Thyroid gland (tissue), 4 donors: Measurements from ENCODE around the gene TMEM94. TPM values are rescaled to one million over a fixed set of nuclear protein-coding genes. Genes with fewer than 3 reads are reported as not detected.
"Not testable (repeated sequence)": the region's sequence is repeated elsewhere in the genome, so short reads cannot be mapped to it uniquely, and the experiment has no call there.

Source experiments
- DNase-seq, 2 donors: peaks; one replicate each; pipeline ENCODE4 v3.0.0-alpha.2; 2019
- H3K27ac ChIP-seq, 3 donors: fragments of 200-600 bp; sonication (generic); 1 replicate in 2 of 3; 2 replicates in 1 of 3; pipeline ENCODE4 v1.5.1; 2016 to 2019; ENCODE audit warnings: mild to moderate bottlenecking in 1 of 3, moderate library complexity in 1 of 3
- H3K27me3 ChIP-seq: fragments of 200-600 bp; sonication (generic); one replicate; pipeline ENCODE4 v1.5.1; 2019
- H3K36me3 ChIP-seq, 2 donors: fragments of 200-600 bp; sonication (generic); one replicate each; pipeline ENCODE4 v1.5.1; 2016 to 2019
- H3K4me1 ChIP-seq, 2 donors: fragments of 200-600 bp; sonication (generic); one replicate each; pipeline ENCODE4 v1.5.1; 2017 to 2019
- H3K4me3 ChIP-seq, 3 donors: fragments of 200-600 bp; sonication (generic); replicated peaks in 1 of 3; 1 replicate in 2 of 3; 2 replicates in 1 of 3; pipeline ENCODE4 v1.5.1; 2016; ENCODE audit warnings: mild to moderate bottlenecking in 1 of 3
- H3K9me3 ChIP-seq: fragments of 200-600 bp; sonication (generic); one replicate; pipeline ENCODE4 v1.5.1; 2017
- POLR2A ChIP-seq, 2 donors: fragments of 450-650 bp; IDR thresholded peaks; one replicate each; pipeline ENCODE4 v1.6.1; 2017; ENCODE audit warnings: antibody characterized with exemption in 2 of 2, mild to moderate bottlenecking in 2 of 2, moderate library complexity in 1 of 2
- WGBS, 2 donors: methylation state at CpG; one replicate each; pipeline ENCODE4 v1.1.5; 2017; 5-methylcytosine and 5-hydroxymethylcytosine counted together
- intact Hi-C: fragments of 100-400 bp; cut with DNase I; formaldehyde crosslinking; loops from one replicate; pipeline ENCODE4 v1.15.1; 2023
- total RNA-seq, 4 donors: library from RNA; depleted of rRNA; stranded (reverse); fragments of >200 nt; gene quantifications; one replicate each; pipeline ENCODE4 v1.2.3, GENCODE V29; 2016
- TF ChIP-seq, protein P1 (sequence below), 6 experiments: fragments of 200-600 bp in 3 of 6; fragments of 450-650 bp in 3 of 6; sonication (generic) in 3 of 6; IDR thresholded peaks; one replicate each; pipeline ENCODE4 v1.5.1; 2016 to 2019; ENCODE audit warnings: antibody characterized with exemption in 6 of 6, mild to moderate bottlenecking in 2 of 6, inconsistent platforms in 1 of 6, moderate library complexity in 1 of 6

The TMEM94 gene
- total RNA-seq, 4 donors from 2014 or later = 52.1 to 116 (median 92.7) TPM

- intact Hi-C loops = no loop called here
- 71 to 79% methylated on average over 10 to 11 of the region's 11 CpGs for WGBS, 2 donors
Observed at GRCh38 chr17:75476752-75477489, 20.5 kb downstream of the TMEM94 start.

GRCh38 chr17:75477490-75477862 lies 21.0 kb downstream of the TMEM94 start:
- Histone ChIP-seq H3K27ac (peak overlapping the region in 1 of 3 donors; percentile 28), H3K4me1 (peaks cover 0 to 28% of the 10 kb centered on the region in 2 donors)
- DNase-seq, H3K9me3 ChIP-seq, intact Hi-C loops, H3K27me3 ChIP-seq, H3K36me3 ChIP-seq, H3K4me3 ChIP-seq: not testable (repeated sequence)
- WGBS, 2 donors = 87 to 89% methylated on average over 11 of the region's 11 CpGs

More at GRCh38 chr17:75476752-75477489, 20.5 kb downstream of the TMEM94 start:
- TF ChIP-seq, protein P1, sequence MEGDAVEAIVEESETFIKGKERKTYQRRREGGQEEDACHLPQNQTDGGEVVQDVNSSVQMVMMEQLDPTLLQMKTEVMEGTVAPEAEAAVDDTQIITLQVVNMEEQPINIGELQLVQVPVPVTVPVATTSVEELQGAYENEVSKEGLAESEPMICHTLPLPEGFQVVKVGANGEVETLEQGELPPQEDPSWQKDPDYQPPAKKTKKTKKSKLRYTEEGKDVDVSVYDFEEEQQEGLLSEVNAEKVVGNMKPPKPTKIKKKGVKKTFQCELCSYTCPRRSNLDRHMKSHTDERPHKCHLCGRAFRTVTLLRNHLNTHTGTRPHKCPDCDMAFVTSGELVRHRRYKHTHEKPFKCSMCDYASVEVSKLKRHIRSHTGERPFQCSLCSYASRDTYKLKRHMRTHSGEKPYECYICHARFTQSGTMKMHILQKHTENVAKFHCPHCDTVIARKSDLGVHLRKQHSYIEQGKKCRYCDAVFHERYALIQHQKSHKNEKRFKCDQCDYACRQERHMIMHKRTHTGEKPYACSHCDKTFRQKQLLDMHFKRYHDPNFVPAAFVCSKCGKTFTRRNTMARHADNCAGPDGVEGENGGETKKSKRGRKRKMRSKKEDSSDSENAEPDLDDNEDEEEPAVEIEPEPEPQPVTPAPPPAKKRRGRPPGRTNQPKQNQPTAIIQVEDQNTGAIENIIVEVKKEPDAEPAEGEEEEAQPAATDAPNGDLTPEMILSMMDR (IDR thresholded peaks at IDR 0.05) = no peak
- TF ChIP-seq POLR2A (IDR thresholded peaks at IDR 0.05) = no peak
- no peaks in the 10 kb centered on the region for H3K9me3 ChIP-seq
- peaks cover 0 to 28% of the 10 kb centered on the region in 2 donors for H3K4me1 ChIP-seq
- H3K27ac ChIP-seq = peak overlapping the region in 2 of 3 donors; percentile 27 to 28
- H3K36me3 ChIP-seq = no peaks in the 10 kb centered on the region
- DNase-seq = no peak
- no peaks in the 10 kb centered on the region for H3K27me3 ChIP-seq
- H3K4me3 ChIP-seq = no peak overlapping the region

GRCh38 chr17:75478508-75478907 lies 22.1 kb downstream of the TMEM94 start:
- TF ChIP-seq, protein P1 (IDR thresholded peaks at IDR 0.05) = no peak
- no peak for TF ChIP-seq POLR2A (IDR thresholded peaks at IDR 0.05)
- peaks cover 0 to 28% of the 10 kb centered on the region in 2 donors for H3K4me1 ChIP-seq
- no peak overlapping the region for H3K27ac ChIP-seq
- 48 to 80% methylated on average over 5 to 7 of the region's 7 CpGs for WGBS, 2 donors
- no peaks in the 10 kb centered on the region for H3K36me3 ChIP-seq
- H3K4me3 ChIP-seq = no peak overlapping the region
- H3K9me3 ChIP-seq = no peaks in the 10 kb centered on the region
- H3K27me3 ChIP-seq = no peaks in the 10 kb centered on the region
- no peak for DNase-seq
- intact Hi-C loops = no loop called here

GRCh38 chr17:75480281-75480680 lies 23.8 kb downstream of the TMEM94 start:
- intact Hi-C loops = no loop called here
- Histone ChIP-seq H3K4me1 (peaks cover 0 to 26% of the 10 kb centered on the region in 2 donors), H3K9me3 (no peaks in the 10 kb centered on the region), H3K36me3 (no peaks in the 10 kb centered on the region), H3K4me3 (no peak overlapping the region), H3K27ac (peak overlapping the region in 1 of 3 donors; percentile 33), H3K27me3 (no peaks in the 10 kb centered on the region)
- DNase-seq = no peak
- TF ChIP-seq POLR2A (IDR thresholded peaks at IDR 0.05) = no peak
- TF ChIP-seq, protein P1 (IDR thresholded peaks at IDR 0.05) = no peak
- 91 to 95% methylated on average over 6 of the region's 6 CpGs for WGBS, 2 donors

DNA sequence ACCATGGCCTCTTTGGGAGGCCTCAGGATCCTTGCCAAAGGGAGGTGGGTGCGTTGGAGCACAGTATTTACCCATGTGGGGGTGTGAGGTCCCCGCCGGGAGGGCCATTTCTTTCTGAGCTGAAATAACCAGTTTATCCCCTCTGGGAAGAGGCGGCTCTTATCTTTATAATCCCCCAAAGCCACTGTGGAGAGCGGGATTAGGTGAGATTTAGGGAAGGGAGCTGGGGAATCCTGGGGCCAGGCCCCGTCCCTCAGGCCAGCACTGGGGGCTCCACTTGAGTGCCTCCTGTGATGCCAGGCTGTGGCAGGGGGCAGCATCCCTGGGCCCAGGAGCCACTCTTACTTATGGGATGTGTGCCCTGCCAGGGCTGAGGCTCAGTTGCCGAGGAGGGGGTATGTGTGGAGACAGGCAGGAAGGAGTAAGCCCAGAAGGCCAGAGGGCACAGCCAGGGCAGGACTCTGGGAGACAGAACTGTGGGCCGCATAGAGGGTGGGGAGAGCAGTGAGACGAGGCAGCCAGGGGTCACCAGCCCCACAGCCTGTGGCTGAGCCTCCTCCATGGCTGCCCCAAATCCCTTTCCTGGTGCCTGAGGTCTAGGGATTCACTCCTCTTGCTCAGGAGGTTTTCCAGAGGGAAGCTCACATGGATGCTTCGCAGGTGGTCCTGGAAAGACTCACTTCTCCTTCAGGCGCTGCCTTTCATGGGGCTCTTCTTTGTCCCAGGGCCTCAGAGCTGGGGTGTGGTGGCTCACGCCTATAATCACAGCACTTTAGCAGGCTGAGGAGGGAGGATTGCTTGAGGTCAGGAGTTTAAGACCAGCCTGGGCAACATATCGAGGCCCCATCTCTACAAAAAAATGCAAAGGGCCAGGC lies 25.0 kb downstream of the TMEM94 start:
- intact Hi-C loops = no loop called here
- Histone ChIP-seq H3K4me3 (no peak overlapping the region), H3K9me3 (no peaks in the 10 kb centered on the region), H3K4me1 (peaks cover 0 to 24% of the 10 kb centered on the region in 2 donors), H3K36me3 (no peaks in the 10 kb centered on the region), H3K27me3 (no peaks in the 10 kb centered on the region), H3K27ac (no peak overlapping the region)
- no peak for TF ChIP-seq POLR2A (IDR thresholded peaks at IDR 0.05)
- TF ChIP-seq, protein P1 (IDR thresholded peaks at IDR 0.05) = no peak
- WGBS, 2 donors = 85 to 90% methylated on average over 12 of the region's 13 CpGs
- no peak for DNase-seq
